H1 (cell line): ENCODE data around the gene LOXHD1. TPM values are rescaled to one million over a fixed set of nuclear protein-coding genes. Genes with fewer than 3 reads are reported as not detected.
A peak's percentile ranks its signal among the peaks of the same experiment; 100 is the strongest.

Experiments
- CTCF ChIA-PET: fragments of 300-600 bp; sonication (Branson Sonifier 250); formaldehyde crosslinking; loops from one replicate; lab custom pipeline; 2021; ENCODE audit not compliant: partially characterized antibody; lab: Charles Lee
- POLR2A ChIA-PET: fragments of 300-600 bp; sonication (Branson Sonifier 250); formaldehyde crosslinking; loops from one replicate; lab custom pipeline; 2021; ENCODE audit warnings: inconsistent platforms; ENCODE audit not compliant: partially characterized antibody; lab: Charles Lee
- DNase-seq, 2 experiments: peaks; one replicate each; pipeline versions ENCODE4 v3.0.0 to v3.0.0-alpha.2; 2010 to 2022; ENCODE audit warnings: low spot score in 2 of 2, low read depth in 1 of 2, mixed read lengths in 1 of 2
- FAIRE-seq: peaks from 2 replicates; lab custom pipeline; 2011; peaks lifted over from hg19 to GRCh38; lab: Jason Lieb, UNC
- H2AFZ ChIP-seq: 2 replicates; pipeline ENCODE4 v1.8.1; 2012; ENCODE audit warnings: low read length, inconsistent platforms
- H2AK5ac ChIP-seq: 2 replicates; pipeline ENCODE4 v1.6.1; 2013; ENCODE audit warnings: low read depth, low read length
- H2BK120ac ChIP-seq: replicated peaks from 2 replicates; pipeline ENCODE3; 2013; ENCODE audit warnings: low read depth, low read length, inconsistent platforms
- H2BK12ac ChIP-seq: 2 replicates; pipeline ENCODE4 v1.6.1; 2013; ENCODE audit warnings: low read depth, low read length
- H2BK15ac ChIP-seq: 2 replicates; pipeline ENCODE4 v1.6.1; 2013; ENCODE audit warnings: low read length
- H2BK20ac ChIP-seq: 2 replicates; pipeline ENCODE4 v1.6.1; 2013; ENCODE audit warnings: low read length
- H2BK5ac ChIP-seq: 2 replicates; pipeline ENCODE4 v1.6.1; 2013; ENCODE audit warnings: low read depth, low read length
- H3K14ac ChIP-seq: 2 replicates; pipeline ENCODE4 v1.6.1; 2013; ENCODE audit warnings: inconsistent platforms; ENCODE audit not compliant: insufficient read length
- H3K18ac ChIP-seq: 2 replicates; pipeline ENCODE4 v1.6.1; 2013; ENCODE audit warnings: low read length; ENCODE audit errors: extremely low read depth
- H3K23ac ChIP-seq: 2 replicates; pipeline ENCODE4 v1.6.1; 2013; ENCODE audit warnings: inconsistent platforms; ENCODE audit not compliant: insufficient read length
- H3K23me2 ChIP-seq: 2 replicates; pipeline ENCODE4 v1.6.1; 2013; ENCODE audit warnings: low read depth, low read length
- H3K27ac ChIP-seq: 2 replicates; pipeline ENCODE4 v1.6.1; 2011; ENCODE audit warnings: low read depth, low read length, inconsistent platforms
- H3K27me3 ChIP-seq, 4 experiments: replicated peaks in 1 of 4; 1 replicate in 1 of 4; 2 replicates in 3 of 4; pipeline versions ENCODE4 v1.6.1 to v1.8.1; 2011 to 2013; ENCODE audit warnings: low read length in 3 of 4, mild to moderate bottlenecking in 3 of 4, inconsistent platforms in 2 of 4, mixed read lengths in 2 of 4, moderate library complexity in 1 of 4; ENCODE audit not compliant: control insufficient read depth in 3 of 4, insufficient read depth in 3 of 4; ENCODE audit errors: extremely low read depth in 1 of 4
- H3K36me3 ChIP-seq, 4 experiments: 2 replicates each; pipeline versions ENCODE4 v1.6.1 to v1.8.1; 2011 to 2013; ENCODE audit warnings: mild to moderate bottlenecking in 4 of 4, low read length in 3 of 4, moderate library complexity in 2 of 4, control low read depth in 1 of 4, inconsistent platforms in 1 of 4; ENCODE audit not compliant: insufficient read depth in 4 of 4, control insufficient read depth in 2 of 4
- H3K4ac ChIP-seq: replicated peaks from 2 replicates; pipeline ENCODE3; 2013; ENCODE audit warnings: low read length, low read depth, mixed read lengths, inconsistent platforms; ENCODE audit not compliant: insufficient read length
- H3K4me1 ChIP-seq, 4 experiments: replicated peaks in 1 of 4; 1 replicate in 1 of 4; 2 replicates in 3 of 4; pipeline versions ENCODE4 v1.6.1 to v1.8.1; 2011 to 2013; ENCODE audit warnings: low read length in 3 of 4, inconsistent platforms in 2 of 4, mixed read lengths in 1 of 4; ENCODE audit not compliant: insufficient read depth in 4 of 4, control insufficient read depth in 3 of 4
- H3K4me2 ChIP-seq, 2 experiments: 2 replicates each; pipeline versions ENCODE4 v1.6.1 to v1.8.1; 2011 to 2013; ENCODE audit warnings: low read depth in 2 of 2, low read length in 2 of 2, control low read depth in 1 of 2, inconsistent platforms in 1 of 2, mild to moderate bottlenecking in 1 of 2; ENCODE audit not compliant: insufficient read depth in 1 of 2
- H3K4me3 ChIP-seq, 4 experiments: fragments of 200-600, 300-600 bp in 1 of 4; sonication (generic), shearing (Covaris generic), sonication (Bioruptor Twin) in 1 of 4; 2 replicates each; pipeline versions ENCODE4 v1.5.1 to v1.8.1; 2011 to 2016; ENCODE audit warnings: low read length in 4 of 4, low read depth in 3 of 4, control low read depth in 2 of 4, inconsistent platforms in 2 of 4, mild to moderate bottlenecking in 2 of 4, mixed read lengths in 1 of 4, moderate library complexity in 1 of 4; ENCODE audit not compliant: insufficient read depth in 2 of 4; ENCODE audit errors: extremely low read depth in 1 of 4
- H3K56ac ChIP-seq: replicated peaks from 2 replicates; pipeline ENCODE3; 2013; ENCODE audit warnings: low read depth, mild to moderate bottlenecking, mixed read lengths, low read length, inconsistent platforms; ENCODE audit not compliant: insufficient read length
- H3K79me1 ChIP-seq: 2 replicates; pipeline ENCODE4 v1.6.1; 2013; ENCODE audit warnings: low read depth, low read length, control low read depth
- H3K79me2 ChIP-seq, 2 experiments: 2 replicates each; pipeline versions ENCODE4 v1.6.1 to v1.8.1; 2012 to 2013; ENCODE audit warnings: low read length in 2 of 2, mild to moderate bottlenecking in 2 of 2, inconsistent platforms in 1 of 2; ENCODE audit not compliant: insufficient read depth in 2 of 2, control insufficient read depth in 1 of 2
- H3K9ac ChIP-seq, 4 experiments: replicated peaks in 1 of 4; 1 replicate in 1 of 4; 2 replicates in 3 of 4; pipeline versions ENCODE4 v1.6.1 to v1.8.1; 2011 to 2013; ENCODE audit warnings: low read depth in 3 of 4, low read length in 3 of 4, control low read depth in 2 of 4, mild to moderate bottlenecking in 2 of 4, moderate library complexity in 2 of 4, inconsistent platforms in 1 of 4; ENCODE audit errors: extremely low read depth in 1 of 4
- H3K9me3 ChIP-seq, 2 experiments: 2 replicates each; pipeline versions ENCODE4 v1.6.1 to v1.8.1; 2012 to 2013; ENCODE audit warnings: mild to moderate bottlenecking in 2 of 2, moderate library complexity in 2 of 2, control low read depth in 1 of 2, inconsistent platforms in 1 of 2, low read depth in 1 of 2, low read length in 1 of 2, mixed read lengths in 1 of 2; ENCODE audit not compliant: insufficient read depth in 2 of 2
- H4K20me1 ChIP-seq, 2 experiments: replicated peaks in 1 of 2; 2 replicates each; pipeline versions ENCODE3 to v1.8.1; 2011 to 2013; ENCODE audit warnings: inconsistent platforms in 2 of 2, low read length in 2 of 2, mild to moderate bottlenecking in 1 of 2; ENCODE audit not compliant: insufficient read depth in 2 of 2, control insufficient read depth in 1 of 2
- H4K5ac ChIP-seq: 2 replicates; pipeline ENCODE4 v1.6.1; 2013; ENCODE audit warnings: low read length, low read depth, mixed read lengths, inconsistent platforms; ENCODE audit not compliant: insufficient read length
- H4K8ac ChIP-seq: 2 replicates; pipeline ENCODE4 v1.8.0; 2013; ENCODE audit warnings: mild to moderate bottlenecking, moderate library complexity, low read length, inconsistent platforms; ENCODE audit not compliant: insufficient read depth; ENCODE audit errors: extremely low read depth
- H4K91ac ChIP-seq: replicated peaks from 2 replicates; pipeline ENCODE3; 2013; ENCODE audit warnings: low read length, mixed read lengths, inconsistent platforms; ENCODE audit not compliant: insufficient read length
- ASH2L ChIP-seq: fragments of 200-600, 300-600 bp; sonication (generic); IDR thresholded peaks from one replicate; pipeline ENCODE4 v1.7.1; 2017; ENCODE audit warnings: low read length
- CBX5 ChIP-seq: fragments of 300-800, 300-1000 bp; sonication (generic); IDR thresholded peaks from 2 replicates; pipeline ENCODE4 v1.7.1; 2016; ENCODE audit warnings: antibody characterized with exemption, low read length, low read depth
- CTBP2 ChIP-seq: IDR thresholded peaks from 2 replicates; pipeline ENCODE4 v1.7.0; 2011; ENCODE audit warnings: borderline replicate concordance, mild to moderate bottlenecking, moderate library complexity, mixed read lengths, low read length; ENCODE audit not compliant: insufficient read depth, insufficient read length
- NANOG ChIP-seq: IDR thresholded peaks from 2 replicates; pipeline ENCODE4 v1.6.1; 2011; ENCODE audit warnings: low read length, low read depth, mild to moderate bottlenecking, inconsistent platforms; ENCODE audit not compliant: insufficient read depth, poor library complexity, severe bottlenecking
- POLR2A ChIP-seq, 2 experiments: IDR thresholded peaks; 1 replicate in 1 of 2; 2 replicates in 1 of 2; pipeline ENCODE4 v1.6.1; 2011; ENCODE audit warnings: low read depth in 2 of 2, low read length in 2 of 2, mild to moderate bottlenecking in 2 of 2; ENCODE audit errors: control extremely low read depth in 1 of 2
- SIN3A ChIP-seq, 2 experiments: IDR thresholded peaks in 1 of 2; conservative IDR thresholded peaks in 1 of 2; 2 replicates each; pipeline ENCODE4 v1.6.1; 2011 to 2012; ENCODE audit warnings: low read length in 2 of 2, improper control_type of control experiment in 1 of 2, low read depth in 1 of 2, mild to moderate bottlenecking in 1 of 2
- SP1 ChIP-seq: IDR thresholded peaks from 2 replicates; pipeline ENCODE4 v1.6.1; 2011; ENCODE audit warnings: low read depth, low read length
- SRF ChIP-seq: IDR thresholded peaks from 2 replicates; pipeline ENCODE4 v1.6.1; 2011; ENCODE audit warnings: mild to moderate bottlenecking, low read depth, low read length, moderate library complexity
- TAF1 ChIP-seq: IDR thresholded peaks from 2 replicates; pipeline ENCODE4 v1.6.1; 2011; ENCODE audit warnings: mild to moderate bottlenecking, low read depth, low read length
- TBP ChIP-seq: IDR thresholded peaks from 2 replicates; pipeline ENCODE4 v1.6.1; 2011; ENCODE audit warnings: low read depth, low read length, improper control_type of control experiment
- WGBS, 2 experiments: shearing (Covaris generic) in 1 of 2; methylation state at CpG; one replicate each; pipeline versions ENCODE4 v1.1.6 to v1.1.7; 2013 to 2015; ENCODE audit warnings: low lambda C conversion rate in 2 of 2, mixed read lengths in 2 of 2, inconsistent platforms in 1 of 2, low coverage in 1 of 2, missing lambda C conversion rate in 1 of 2; ENCODE audit not compliant: insufficient replicate concordance in 2 of 2, insufficient coverage in 1 of 2, insufficient read length in 1 of 2; ENCODE audit errors: extremely low coverage in 1 of 2, missing lambda C conversion rate in 1 of 2; 5-methylcytosine and 5-hydroxymethylcytosine counted together
- polyA plus RNA-seq, 7 experiments: library from polyadenylated mRNA; depleted of rRNA in 3 of 7; stranded (reverse) in 5 of 7; unstranded in 2 of 7; fragments of >200 nt in 5 of 7; fragments of 200-250 nt in 2 of 7; gene quantifications; 1 replicate in 5 of 7; 2 replicates in 1 of 7; 4 replicates in 1 of 7; pipeline versions ENCODE4 v1.2.1 to v1.2.3, GENCODE V29; 2011 to 2013; ENCODE audit warnings: missing spikeins in 2 of 7, mixed read lengths in 2 of 7
- total RNA-seq: library from RNA; stranded (reverse); fragmentation: NEBNext Ultra II Directional; extraction: Animal tissue kit (Norgen Biotek cat#: 25700); gene quantifications from 2 replicates; pipeline ENCODE4 v1.2.1, GENCODE V29; 2021

Gene LOXHD1
- total and polyA plus RNA-seq, 2 of the 8 experiments (the other 6 are each of a cell fraction or from before 2014, with no cell fraction given) = 0.02 TPM; not detected in 1

- H3K23ac ChIP-seq = no peak overlapping the region
- H3K27ac ChIP-seq = no peak overlapping the region
- H2BK12ac ChIP-seq = peak overlapping the region; percentile 64
- FAIRE-seq (peak; percentile 74), DNase-seq (no peak)
- 50% methylated on average over 9 of the region's 9 CpGs; no CpG with 5 or more reads in 1 of the 2 experiments for WGBS, 2 experiments
- H3K56ac ChIP-seq = no peak overlapping the region
- no peak overlapping the region for H3K4me3 ChIP-seq
- 0 out of 2 replicates have a peak overlapping the region, but pooled peaks have one; percentile 62 for H2BK20ac ChIP-seq
- H3K4me1 ChIP-seq = peaks cover 5 to 16% (median 9%) of the 10 kb centered on the region in 4 experiments; a peak in 5 of 7 replicates
- no peaks in the 10 kb centered on the region for H3K79me1 ChIP-seq
- no peaks in the 10 kb centered on the region for H3K36me3 ChIP-seq
- ChIA-PET CTCF (interaction anchor here (0.5 to 11.8 kb wide), 26 partner anchors 8 to 293 kb away, joined by 3 to 136 read pairs (median 4); a partner anchor contains a TSS), POLR2A (interaction anchor here (0.6 to 1.8 kb wide), 14 partner anchors 16 to 395 kb away, joined by 3 to 5 read pairs (median 3); a partner anchor contains a TSS)
- no peak overlapping the region for H2BK15ac ChIP-seq
- H3K4me2 ChIP-seq = peak overlapping the region; percentile 44 to 64; a peak in 3 of 4 replicates
- H4K8ac ChIP-seq = no peak overlapping the region
- H3K14ac ChIP-seq = no peak overlapping the region
- peak overlapping the region; percentile 11 for H4K5ac ChIP-seq
- no peaks in the 10 kb centered on the region for H3K9me3 ChIP-seq
- peak overlapping the region; percentile 71 for H2AFZ ChIP-seq
- H3K4ac ChIP-seq = no peak overlapping the region
- H4K20me1 ChIP-seq = no peaks in the 10 kb centered on the region
- H3K27me3 ChIP-seq = peaks cover 0 to 1% (median 0%) of the 10 kb centered on the region in 4 experiments; a peak in 1 of 7 replicates
- H4K91ac ChIP-seq = peak overlapping the region; percentile 8
- peak overlapping the region; percentile 40; the same call in 1 of the 2 replicates for H2BK5ac ChIP-seq
- no peak overlapping the region for H2AK5ac ChIP-seq
- peak overlapping the region; percentile 93; the same call in 1 of the 2 replicates for H3K18ac ChIP-seq
- no peaks in the 10 kb centered on the region for H3K79me2 ChIP-seq
- H3K9ac ChIP-seq = no peak overlapping the region; a peak in 1 of 7 replicates
- no peak for TF ChIP-seq NANOG
- 0 out of 2 replicates have a peak, but pooled peaks have one; percentile 6 for TF ChIP-seq SP1
- peak; percentile 27; the same call in 1 of the 2 replicates for TF ChIP-seq TBP
- peak; percentile 56; the same call in 1 of the 2 replicates for TF ChIP-seq SRF
- peak in 1 of 2 experiments; percentile 30; a peak in 1 of 3 replicates for TF ChIP-seq POLR2A (IDR thresholded peaks at IDR 0.05; ENCODE audit: control extremely low read depth in 1 of 2, low read depth in 2 of 2, low read length in 2 of 2)
- TF ChIP-seq CTBP2 = no peak
- TF ChIP-seq TAF1 = peak; percentile 31; the same call in 1 of the 2 replicates
- TF ChIP-seq CBX5 = no peak
- no peak for TF ChIP-seq SIN3A (conservative IDR thresholded peaks at IDR 0.05 in 1 of 2, IDR thresholded peaks at IDR 0.05 in 1 of 2; ENCODE audit: low read depth in 1 of 2, low read length in 2 of 2)
- TF ChIP-seq ASH2L = no peak
- H3K23me2 ChIP-seq = no peaks in the 10 kb centered on the region
- H2BK120ac ChIP-seq = peak overlapping the region; percentile 6
Observed at GRCh38 chr18:46466234-46467160, 190.5 kb downstream of the LOXHD1 start.
